ENCODE data around the gene STK38L.

The STK38L gene

GRCh38 chr12:27255806-27256205, 11.7 kb downstream of the STK38L start (continued):
- TF ChIP-seq ZBTB11 (tag by site-specific recombination; conservative IDR thresholded peaks at IDR 0.05; ENCODE audit: low read depth) (no peak), ZNF280D (tag by site-specific recombination; IDR thresholded peaks at IDR 0.05) (no peak), ZNF585B (tag by site-specific recombination; IDR thresholded peaks at IDR 0.05) (no peak), ZNF138 (tag by site-specific recombination; IDR thresholded peaks at IDR 0.05; ENCODE audit: borderline replicate concordance) (no peak), ZNF521 (tag by site-specific recombination; IDR thresholded peaks at IDR 0.05) (no peak), ZNF184 (tag by site-specific recombination; IDR thresholded peaks at IDR 0.05) (no peak), ZNF623 (tag by site-specific recombination; IDR thresholded peaks at IDR 0.05) (no peak), ZNF692 (tag by site-specific recombination; IDR thresholded peaks at IDR 0.05) (no peak)

GRCh38 chr12:27257104-27257843, 13.2 kb downstream of the STK38L start:
- Histone ChIP-seq H3K4me3 (ENCODE audit: low read depth, low read length) (no peak overlapping the region), H3K4me1 (ENCODE audit: control insufficient read depth, insufficient read depth, low read length) (peaks cover 3% of the 10 kb centered on the region; the same call in 1 of the 2 replicates), H3K27ac (ENCODE audit: extremely low read depth, low read depth, low read length) (no peak overlapping the region), H3K36me3 (ENCODE audit: control insufficient read depth in 2 of 2, insufficient read depth in 1 of 2, low read length in 2 of 2) (no peaks in the 10 kb centered on the region), H3K9me3 (ENCODE audit: control insufficient read depth, insufficient read depth, low read depth, low read length) (no peaks in the 10 kb centered on the region)
- ChIA-PET CTCF (interaction anchor here (0.6 to 0.9 kb wide), 2 partner anchors 15 to 67 kb away, joined by 3 to 4 read pairs; no protein-coding TSS in a partner anchor), POLR2A (no interaction called here)
- TF ChIP-seq ZNF10 (tag by site-specific recombination; IDR thresholded peaks at IDR 0.05) (no peak), KLF1 (tag by site-specific recombination; IDR thresholded peaks at IDR 0.05) (no peak), ZNF48 (tag by site-specific recombination; IDR thresholded peaks at IDR 0.05) (no peak), ZNF639 (tag by site-specific recombination; IDR thresholded peaks at IDR 0.05) (no peak), ZNF664 (tag by site-specific recombination; IDR thresholded peaks at IDR 0.05) (no peak), REST (tag by site-specific recombination; IDR thresholded peaks at IDR 0.05) (0 out of 2 replicates have a peak, but pooled peaks have one; percentile 52), ZNF501 (tag by site-specific recombination; IDR thresholded peaks at IDR 0.05) (no peak), KLF16 (tag by site-specific recombination; IDR thresholded peaks at IDR 0.05) (no peak)
